Stomach (tissue), 4 donors: ENCODE measurements around the gene MEGF9.

Experiments used
- POLR2A ChIP-seq, 4 donors: fragments of 450-650 bp; IDR thresholded peaks; one replicate each; pipeline ENCODE4 v1.6.1; 2016; ENCODE audit warnings: antibody characterized with exemption in 4 of 4, control low read depth in 2 of 4, mild to moderate bottlenecking in 1 of 4, moderate library complexity in 1 of 4
- POLR2AphosphoS5 ChIP-seq, 3 donors: sonication (generic); formaldehyde crosslinking; IDR thresholded peaks; one replicate each; pipeline ENCODE4 v1.6.1; 2016; ENCODE audit warnings: antibody characterized with exemption in 3 of 3

DNA sequence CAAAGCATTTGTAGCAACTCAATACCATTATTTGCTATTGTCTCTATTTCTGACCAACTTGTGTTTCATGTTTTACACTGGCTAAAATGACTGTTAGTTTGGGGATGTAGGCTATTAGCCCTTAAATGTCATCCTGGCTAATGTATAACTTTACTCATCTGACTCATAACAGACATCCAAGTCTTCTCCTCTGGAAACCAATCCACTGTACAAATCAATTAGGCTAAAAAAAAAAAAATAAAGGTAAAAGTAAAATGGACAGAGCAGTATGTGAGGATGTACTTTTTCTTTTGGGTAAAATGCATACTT lies 20.6 kb downstream of the MEGF9 start:
- TF ChIP-seq POLR2AphosphoS5 (IDR thresholded peaks at IDR 0.05), result no peak
- no peak for TF ChIP-seq POLR2A (IDR thresholded peaks at IDR 0.05)
